CD4-positive, alpha-beta memory T cell (primary cell): ENCODE results near the gene MAP4. TPM values are rescaled to one million over a fixed set of nuclear protein-coding genes. Genes with fewer than 3 reads are reported as not detected.
"Not testable (repeated sequence)": the region's sequence is repeated elsewhere in the genome, so short reads cannot be mapped to it uniquely, and the experiment has no call there.

Source experiments
- CTCF ChIA-PET: fragments of 350-600 bp; sonication (Branson Sonifier 250); formaldehyde crosslinking; loops from one replicate; lab custom pipeline; 2021; ENCODE audit warnings: inconsistent platforms; ENCODE audit not compliant: partially characterized antibody; lab: Charles Lee
- POLR2A ChIA-PET: fragments of 350-600 bp; sonication (Branson Sonifier 250); formaldehyde crosslinking; loops from one replicate; lab custom pipeline; 2021; ENCODE audit not compliant: partially characterized antibody; lab: Charles Lee
- DNase-seq, 5 donors: peaks; one replicate each; pipeline versions ENCODE4 v3.0.0 to v3.0.0-alpha.2; 2020 to 2022; ENCODE audit warnings: mixed read lengths in 1 of 5
- H3K27ac ChIP-seq: one replicate; pipeline ENCODE4 v1.7.0; 2013; ENCODE audit warnings: low read depth, low read length
- H3K27me3 ChIP-seq: 2 replicates; pipeline ENCODE4 v1.7.0; 2013; ENCODE audit warnings: mild to moderate bottlenecking, low read length, moderate library complexity; ENCODE audit not compliant: insufficient read depth
- H3K36me3 ChIP-seq: 2 replicates; pipeline ENCODE4 v1.7.0; 2013; ENCODE audit warnings: mild to moderate bottlenecking, low read length, moderate library complexity; ENCODE audit not compliant: insufficient read depth
- H3K4me1 ChIP-seq: 2 replicates; pipeline ENCODE4 v1.7.0; 2013; ENCODE audit warnings: mild to moderate bottlenecking, low read length, moderate library complexity; ENCODE audit not compliant: insufficient read depth
- H3K4me3 ChIP-seq, 2 donors: one replicate each; pipeline ENCODE4 v1.7.0; 2013; ENCODE audit warnings: low read length in 2 of 2, mild to moderate bottlenecking in 1 of 2
- H3K9me3 ChIP-seq, 2 donors: one replicate each; pipeline ENCODE4 v1.7.0; 2013; ENCODE audit warnings: low read length in 2 of 2, control low read depth in 1 of 2; ENCODE audit not compliant: control insufficient read depth in 1 of 2
- H3K27ac Mint-ChIP-seq, 7 donors: one replicate each; pipeline ENCODE4 v1.8.0; 2020 to 2021; ENCODE audit warnings: mixed read lengths in 7 of 7, mild to moderate bottlenecking in 6 of 7, inconsistent platforms in 3 of 7, moderate library complexity in 3 of 7
- H3K27me3 Mint-ChIP-seq, 2 donors: one replicate each; pipeline ENCODE4 v1.8.0; 2020 to 2021; ENCODE audit warnings: mixed read lengths in 2 of 2
- H3K36me3 Mint-ChIP-seq, 2 donors: one replicate each; pipeline ENCODE4 v1.8.0; 2020 to 2021; ENCODE audit warnings: mixed read lengths in 2 of 2, inconsistent platforms in 1 of 2, mild to moderate bottlenecking in 1 of 2
- H3K4me1 Mint-ChIP-seq, 4 donors: one replicate each; pipeline ENCODE4 v1.8.0; 2020 to 2021; ENCODE audit warnings: mixed read lengths in 4 of 4, mild to moderate bottlenecking in 1 of 4
- H3K4me3 Mint-ChIP-seq, 8 donors: one replicate each; pipeline ENCODE4 v1.8.0; 2020 to 2021; ENCODE audit warnings: mixed read lengths in 8 of 8, mild to moderate bottlenecking in 7 of 8, moderate library complexity in 6 of 8, inconsistent platforms in 3 of 8
- H3K9me3 Mint-ChIP-seq, 8 donors: one replicate each; pipeline ENCODE4 v1.8.0; 2020 to 2021; ENCODE audit warnings: mixed read lengths in 8 of 8, mild to moderate bottlenecking in 5 of 8, inconsistent platforms in 3 of 8, moderate library complexity in 1 of 8
- intact Hi-C: fragments of 100-400 bp; cut with micrococcal nuclease; formaldehyde crosslinking; loops from one replicate; pipeline ENCODE4 v1.15.1; 2023
- polyA plus RNA-seq, 2 donors: library from polyadenylated mRNA; unstranded; fragments of 300-500 nt; fragmentation: Illumina TruSeq; gene quantifications; one replicate each; pipeline ENCODE4 v1.2.3, GENCODE V29; 2021
- total RNA-seq, 2 experiments: library from RNA; stranded (reverse); gene quantifications; one replicate each; pipeline ENCODE4 v1.2.3, GENCODE V29; 2021

MAP4 gene, protein sequence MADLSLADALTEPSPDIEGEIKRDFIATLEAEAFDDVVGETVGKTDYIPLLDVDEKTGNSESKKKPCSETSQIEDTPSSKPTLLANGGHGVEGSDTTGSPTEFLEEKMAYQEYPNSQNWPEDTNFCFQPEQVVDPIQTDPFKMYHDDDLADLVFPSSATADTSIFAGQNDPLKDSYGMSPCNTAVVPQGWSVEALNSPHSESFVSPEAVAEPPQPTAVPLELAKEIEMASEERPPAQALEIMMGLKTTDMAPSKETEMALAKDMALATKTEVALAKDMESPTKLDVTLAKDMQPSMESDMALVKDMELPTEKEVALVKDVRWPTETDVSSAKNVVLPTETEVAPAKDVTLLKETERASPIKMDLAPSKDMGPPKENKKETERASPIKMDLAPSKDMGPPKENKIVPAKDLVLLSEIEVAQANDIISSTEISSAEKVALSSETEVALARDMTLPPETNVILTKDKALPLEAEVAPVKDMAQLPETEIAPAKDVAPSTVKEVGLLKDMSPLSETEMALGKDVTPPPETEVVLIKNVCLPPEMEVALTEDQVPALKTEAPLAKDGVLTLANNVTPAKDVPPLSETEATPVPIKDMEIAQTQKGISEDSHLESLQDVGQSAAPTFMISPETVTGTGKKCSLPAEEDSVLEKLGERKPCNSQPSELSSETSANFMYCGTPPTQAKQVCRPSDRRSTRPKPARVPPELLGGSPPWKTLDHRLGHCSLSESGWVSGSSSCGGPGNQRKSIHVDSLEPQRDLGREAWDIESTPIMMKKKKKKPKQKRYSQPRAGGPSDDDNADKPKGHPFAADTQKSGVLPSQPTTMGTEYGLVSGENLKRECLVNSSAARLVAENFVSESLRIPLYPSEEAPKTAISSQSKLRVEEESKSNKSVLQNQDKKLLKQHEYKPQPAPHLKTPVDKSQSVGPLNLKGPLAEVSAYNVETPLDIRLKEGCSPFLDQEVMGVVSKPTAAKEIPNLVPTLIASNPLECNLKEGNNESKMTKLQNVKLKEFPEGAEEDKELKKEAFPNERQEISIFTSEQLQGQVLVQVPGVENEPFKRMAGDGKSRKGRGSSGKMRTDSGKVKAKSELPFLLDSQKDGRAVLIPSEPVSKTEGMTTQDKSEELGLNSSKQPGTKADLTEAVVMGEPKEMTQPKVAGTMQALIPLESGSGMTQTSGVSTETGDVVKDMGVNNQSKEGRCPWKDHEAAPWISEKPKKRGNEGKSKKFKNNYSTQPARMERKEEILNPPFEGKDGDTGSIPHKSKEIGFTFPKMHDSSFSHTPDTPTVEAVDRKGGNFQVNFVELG (N-terminal part only)
- total RNA-seq: 10 to 100 TPM; 68.5 to 72.6 TPM
- 10 to 100 TPM in 1 of 2 donors, 1 to 10 TPM in 1; 4.4 to 67.1 TPM for polyA plus RNA-seq

- no peaks in the 10 kb centered on the region for H3K27me3 ChIP-seq
- no peak for DNase-seq
- no peaks in the 10 kb centered on the region for H3K36me3 Mint-ChIP-seq
- ChIA-PET CTCF (no interaction called here), POLR2A (no interaction called here)
- peaks cover 35 to 60% (median 50%) of the 10 kb centered on the region in 4 donors for H3K4me1 Mint-ChIP-seq
- H3K36me3 ChIP-seq: no peaks in the 10 kb centered on the region
- H3K4me3 Mint-ChIP-seq: peak within 1 kb of the TSS in 2 of 8 donors; percentile 10 to 31
- intact Hi-C loops: no loop called here
- no peaks in the 10 kb centered on the region for H3K27me3 Mint-ChIP-seq
- H3K4me3 ChIP-seq: no peak within 1 kb of the TSS
- no peaks in the 10 kb centered on the region for H3K9me3 ChIP-seq
- peaks cover 0 to 2% (median 0%) of the 10 kb centered on the region in 8 donors for H3K9me3 Mint-ChIP-seq
- peaks cover 40% of the 10 kb centered on the region for H3K4me1 ChIP-seq
- H3K27ac Mint-ChIP-seq: peak within 1 kb of the TSS; percentile 44 to 91 (median 68)
- H3K27ac ChIP-seq: no peak within 1 kb of the TSS
These were observed at the start of gene MAP4 for GRCh38 chr3:48016301-48016973. MAP4 (minus strand) TSS chr3:48016416; CDS start chr3:47998860, 17,556 bp downstream.

GRCh38 chr3:48065035-48065434 lies 48.8 kb upstream of the MAP4 start:
- Histone ChIP-seq H3K36me3 (no peaks in the 10 kb centered on the region), H3K27me3 (no peaks in the 10 kb centered on the region), H3K9me3 (no peaks in the 10 kb centered on the region), H3K27ac (no peak overlapping the region), H3K4me3 (no peak overlapping the region), H3K4me1 (peaks cover 9% of the 10 kb centered on the region)
- POLR2A ChIA-PET: no interaction called here
- Mint-ChIP-seq H3K4me3 (no peak overlapping the region), H3K9me3 (peaks cover 0 to 4% (median 0%) of the 10 kb centered on the region in 8 donors), H3K27ac (peak overlapping the region in 5 of 7 donors; percentile 3 to 84 (median 26)), H3K4me1 (peaks cover 22 to 29% (median 25%) of the 10 kb centered on the region in 4 donors), H3K36me3 (peaks cover 3 to 8% of the 10 kb centered on the region in 2 donors), H3K27me3 (no peaks in the 10 kb centered on the region)
- DNase-seq: no peak
- CTCF ChIA-PET: no interaction called here
- intact Hi-C loops: no loop called here

GRCh38 chr3:48064292-48064829 lies 48.1 kb upstream of the MAP4 start:
- no peak overlapping the region for H3K4me3 Mint-ChIP-seq
- DNase-seq: no peak
- H3K4me1 ChIP-seq: peaks cover 12% of the 10 kb centered on the region
- H3K4me3 ChIP-seq: no peak overlapping the region
- intact Hi-C loops: no loop called here
- peaks cover 0 to 4% (median 0%) of the 10 kb centered on the region in 8 donors for H3K9me3 Mint-ChIP-seq
- H3K27ac Mint-ChIP-seq: peak overlapping the region in 4 of 7 donors; percentile 18 to 75 (median 64)
- H3K4me1 Mint-ChIP-seq: peaks cover 26 to 35% (median 27%) of the 10 kb centered on the region in 4 donors
- no peaks in the 10 kb centered on the region for H3K27me3 ChIP-seq
- H3K36me3 Mint-ChIP-seq: peaks cover 5 to 9% of the 10 kb centered on the region in 2 donors
- H3K27ac ChIP-seq: no peak overlapping the region
- H3K27me3 Mint-ChIP-seq: no peaks in the 10 kb centered on the region
- H3K9me3 ChIP-seq: no peaks in the 10 kb centered on the region
- H3K36me3 ChIP-seq: no peaks in the 10 kb centered on the region
- CTCF ChIA-PET: no interaction called here
- POLR2A ChIA-PET: no interaction called here

- H3K27ac Mint-ChIP-seq, H3K9me3 Mint-ChIP-seq, H3K4me3 Mint-ChIP-seq, POLR2A ChIA-PET, H3K36me3 ChIP-seq, H3K9me3 ChIP-seq, intact Hi-C loops, H3K27me3 ChIP-seq, H3K27me3 Mint-ChIP-seq, H3K4me3 ChIP-seq, CTCF ChIA-PET, H3K27ac ChIP-seq, DNase-seq: not testable (repeated sequence)
- Mint-ChIP-seq H3K36me3 (peaks cover 5 to 12% of the 10 kb centered on the region in 2 donors), H3K4me1 (peaks cover 28 to 41% (median 34%) of the 10 kb centered on the region in 4 donors)
- peaks cover 24% of the 10 kb centered on the region for H3K4me1 ChIP-seq
These were observed 45.4 kb upstream of the MAP4 start for GRCh38 chr3:48061586-48061985.

DNA sequence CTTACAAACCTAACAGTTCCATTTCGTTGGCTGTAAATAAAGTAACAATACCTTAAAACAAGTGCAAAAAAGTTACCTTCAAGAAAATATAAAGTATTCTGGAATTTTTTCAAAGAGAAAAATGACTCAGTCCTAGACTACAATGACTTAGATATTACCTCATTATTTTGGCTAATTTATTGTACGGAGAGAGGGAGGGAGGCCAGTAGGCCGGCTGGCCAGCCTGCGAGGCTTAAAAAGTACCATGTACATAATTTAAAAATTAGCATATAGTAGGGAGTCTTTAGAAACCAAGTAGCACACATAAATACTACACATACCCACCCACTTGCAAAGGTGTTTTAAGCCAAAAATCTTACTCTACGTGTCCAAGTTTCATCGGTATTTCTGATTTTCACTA lies 41.9 kb upstream of the MAP4 start:
- no peaks in the 10 kb centered on the region for H3K9me3 ChIP-seq
- H3K27me3 ChIP-seq: no peaks in the 10 kb centered on the region
- H3K4me1 ChIP-seq: peaks cover 16% of the 10 kb centered on the region
- Mint-ChIP-seq H3K4me3 (peak overlapping the region in 1 of 8 donors; percentile 11), H3K27ac (peak overlapping the region in 3 of 7 donors; percentile 14 to 68 (median 47)), H3K4me1 (peaks cover 13 to 27% (median 21%) of the 10 kb centered on the region in 4 donors), H3K9me3 (peaks cover 0 to 4% (median 0%) of the 10 kb centered on the region in 8 donors), H3K36me3 (peaks cover 5 to 13% of the 10 kb centered on the region in 2 donors), H3K27me3 (no peaks in the 10 kb centered on the region)
- no peak overlapping the region for H3K27ac ChIP-seq
- ChIA-PET POLR2A (no interaction called here), CTCF (no interaction called here)
- DNase-seq: no peak
- H3K4me3 ChIP-seq: no peak overlapping the region
- intact Hi-C loops: no loop called here
- H3K36me3 ChIP-seq: no peaks in the 10 kb centered on the region

DNA sequence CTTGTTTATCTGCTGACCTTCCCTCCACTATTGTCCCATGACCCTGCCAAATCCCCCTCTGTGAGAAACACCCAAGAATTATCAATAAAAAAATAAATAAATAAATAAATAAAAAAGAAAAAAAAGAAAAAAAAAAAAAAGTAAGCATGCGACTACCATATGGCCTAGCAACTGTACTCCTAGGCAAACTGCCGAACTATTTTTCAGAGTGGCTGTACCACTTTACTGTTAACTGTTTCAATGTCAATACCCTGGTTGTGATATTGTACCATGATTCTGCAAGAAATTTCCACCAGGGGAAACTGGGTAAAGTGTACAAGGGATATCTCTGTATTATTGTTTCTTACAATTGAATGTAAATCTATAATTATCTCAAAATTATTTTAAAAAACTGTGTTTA lies 41.3 kb upstream of the MAP4 start:
- Mint-ChIP-seq H3K36me3 (peaks cover 5 to 12% of the 10 kb centered on the region in 2 donors), H3K27ac (no peak overlapping the region), H3K4me1 (peaks cover 18 to 32% (median 25%) of the 10 kb centered on the region in 4 donors), H3K4me3 (no peak overlapping the region), H3K9me3 (peaks cover 0 to 4% (median 0%) of the 10 kb centered on the region in 8 donors), H3K27me3 (no peaks in the 10 kb centered on the region)
- no peak for DNase-seq
- H3K27ac ChIP-seq: no peak overlapping the region
- no peaks in the 10 kb centered on the region for H3K27me3 ChIP-seq
- POLR2A ChIA-PET: no interaction called here
- no peaks in the 10 kb centered on the region for H3K36me3 ChIP-seq
- H3K4me3 ChIP-seq: no peak overlapping the region
- intact Hi-C loops: no loop called here
- H3K4me1 ChIP-seq: peaks cover 16% of the 10 kb centered on the region
- no peaks in the 10 kb centered on the region for H3K9me3 ChIP-seq
- CTCF ChIA-PET: no interaction called here
